Measurements from ENCODE around the gene MRPL10. TPM values are rescaled to one million over a fixed set of nuclear protein-coding genes. Genes with fewer than 3 reads are reported as not detected.

The MRPL10 gene
- total RNA-seq, 1 experiment from 2014 or later, result 70.2 TPM

DNA sequence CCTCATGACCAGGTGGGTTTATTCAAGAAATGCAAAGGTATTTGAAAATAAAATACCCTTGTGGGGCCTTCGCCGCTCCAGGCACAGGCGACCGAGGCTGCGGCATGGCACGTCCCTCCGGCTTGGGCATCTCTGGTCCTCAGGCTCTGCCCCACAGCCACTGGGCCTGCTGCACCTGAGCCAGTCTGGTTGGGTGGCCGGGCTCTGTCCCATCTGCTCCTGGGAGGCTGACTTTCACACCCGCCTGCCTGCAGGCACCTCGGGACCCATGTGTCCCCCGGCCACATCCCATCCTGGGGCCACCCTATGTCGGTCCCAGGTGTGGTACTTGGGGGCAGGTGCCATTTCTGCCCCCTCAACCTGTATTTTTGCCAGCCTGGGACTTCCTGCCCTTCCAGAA lies 30.7 kb downstream of the MRPL10 start:
- H3K9me3 Mint-ChIP-seq (ENCODE audit: low read depth, unreplicated experiment), result no peaks in the 10 kb centered on the region
- no peak for TF ChIP-seq CTCF (IDR thresholded peaks at IDR 0.05; ENCODE audit: unreplicated experiment)
- no TSS peak for BruUV-seq (replicated peaks)
- H3K4me3 Mint-ChIP-seq (ENCODE audit: low read depth, unreplicated experiment), result no peak overlapping the region
- intact Hi-C loops (cut with micrococcal nuclease; ENCODE audit: unreplicated experiment), result no loop called here
- no peaks in the 10 kb centered on the region for H3K4me1 Mint-ChIP-seq (ENCODE audit: low read depth, unreplicated experiment)
- CTCF ChIA-PET, result interaction anchor here (1.2 kb wide), 1 partner anchor 95 kb away, joined by 3 read pairs; no protein-coding TSS in a partner anchor
- DNase-seq, result no peak
- peaks cover 68% of the 10 kb centered on the region for H3K27me3 Mint-ChIP-seq (ENCODE audit: unreplicated experiment)
- no peaks in the 10 kb centered on the region for H3K36me3 Mint-ChIP-seq (ENCODE audit: insufficient read depth, unreplicated experiment)
- H3K27ac Mint-ChIP-seq (ENCODE audit: unreplicated experiment), result no peak overlapping the region

DNA sequence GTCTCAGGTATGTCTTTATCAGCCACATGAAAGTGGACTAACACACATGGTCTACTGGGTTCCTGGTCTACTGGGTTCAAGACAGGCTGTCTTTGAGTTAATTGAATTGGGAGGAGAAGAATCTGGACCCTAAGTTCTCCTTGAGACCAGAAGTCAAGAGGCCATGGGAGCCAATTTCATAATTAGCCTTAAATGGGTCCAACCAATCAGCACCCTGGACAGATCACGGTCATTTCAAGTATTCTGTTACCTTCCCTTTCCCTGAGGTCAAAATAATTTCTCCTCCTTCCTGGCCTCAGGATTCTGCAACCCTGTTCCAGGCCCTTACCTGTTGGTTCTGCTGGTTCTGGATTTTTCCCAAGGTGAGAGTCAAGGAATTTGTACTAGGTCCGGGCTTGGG lies 33.5 kb downstream of the MRPL10 start:
- Mint-ChIP-seq H3K4me3 (ENCODE audit: low read depth, unreplicated experiment) (no peak overlapping the region), H3K27me3 (ENCODE audit: unreplicated experiment) (peaks cover 76% of the 10 kb centered on the region), H3K36me3 (ENCODE audit: insufficient read depth, unreplicated experiment) (no peaks in the 10 kb centered on the region), H3K4me1 (ENCODE audit: low read depth, unreplicated experiment) (no peaks in the 10 kb centered on the region), H3K27ac (ENCODE audit: unreplicated experiment) (no peak overlapping the region), H3K9me3 (ENCODE audit: low read depth, unreplicated experiment) (no peaks in the 10 kb centered on the region)
- no TSS peak for BruUV-seq (replicated peaks)
- intact Hi-C loops (cut with micrococcal nuclease; ENCODE audit: unreplicated experiment), result no loop called here
- CTCF ChIA-PET, result no interaction called here
- TF ChIP-seq CTCF (IDR thresholded peaks at IDR 0.05; ENCODE audit: unreplicated experiment), result no peak
- no peak for DNase-seq

DNA sequence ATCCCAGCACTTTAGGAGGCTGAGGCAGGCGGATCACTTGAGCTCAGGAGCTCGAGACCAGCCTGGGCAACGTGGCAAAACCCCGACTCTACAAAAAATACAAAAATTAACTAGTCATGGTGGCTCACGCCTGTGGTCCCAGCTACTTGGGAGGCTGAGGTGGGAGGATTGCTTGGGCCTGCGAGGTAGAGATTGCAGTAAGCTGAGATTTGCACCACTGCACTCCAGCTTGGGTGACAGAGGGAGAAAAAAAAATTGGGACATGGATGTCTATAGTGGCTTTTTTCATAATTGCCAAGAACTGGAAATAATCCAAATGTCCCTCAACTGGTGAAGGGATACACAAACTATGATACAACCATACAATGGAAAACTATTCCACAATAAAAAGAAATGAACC lies 38.4 kb downstream of the MRPL10 start:
- DNase-seq, result no peak
- H3K4me1 Mint-ChIP-seq (ENCODE audit: low read depth, unreplicated experiment), result no peaks in the 10 kb centered on the region
- H3K4me3 Mint-ChIP-seq (ENCODE audit: low read depth, unreplicated experiment), result no peak overlapping the region
- intact Hi-C loops (cut with micrococcal nuclease; ENCODE audit: unreplicated experiment), result no loop called here
- no peak for TF ChIP-seq CTCF (IDR thresholded peaks at IDR 0.05; ENCODE audit: unreplicated experiment)
- H3K27me3 Mint-ChIP-seq (ENCODE audit: unreplicated experiment), result peaks cover 98% of the 10 kb centered on the region
- no peaks in the 10 kb centered on the region for H3K9me3 Mint-ChIP-seq (ENCODE audit: low read depth, unreplicated experiment)
- no peak overlapping the region for H3K27ac Mint-ChIP-seq (ENCODE audit: unreplicated experiment)
- BruUV-seq (replicated peaks), result no TSS peak
- CTCF ChIA-PET, result no interaction called here
- no peaks in the 10 kb centered on the region for H3K36me3 Mint-ChIP-seq (ENCODE audit: insufficient read depth, unreplicated experiment)

- H3K4me1 Mint-ChIP-seq (ENCODE audit: low read depth, unreplicated experiment), result no peaks in the 10 kb centered on the region
- intact Hi-C loops (cut with micrococcal nuclease; ENCODE audit: unreplicated experiment), result no loop called here
- peaks cover 98% of the 10 kb centered on the region for H3K27me3 Mint-ChIP-seq (ENCODE audit: unreplicated experiment)
- no TSS peak for BruUV-seq (replicated peaks)
- CTCF ChIA-PET, result no interaction called here
- H3K36me3 Mint-ChIP-seq (ENCODE audit: insufficient read depth, unreplicated experiment), result no peaks in the 10 kb centered on the region
- no peak for DNase-seq
- H3K27ac Mint-ChIP-seq (ENCODE audit: unreplicated experiment), result no peak overlapping the region
- TF ChIP-seq CTCF (IDR thresholded peaks at IDR 0.05; ENCODE audit: unreplicated experiment), result no peak
- H3K9me3 Mint-ChIP-seq (ENCODE audit: low read depth, unreplicated experiment), result no peaks in the 10 kb centered on the region
- no peak overlapping the region for H3K4me3 Mint-ChIP-seq (ENCODE audit: low read depth, unreplicated experiment)
These were observed 38.9 kb downstream of the MRPL10 start for GRCh38 chr17:47792457-47792856.

Data from Calu3 (cell line).